Activated naive CD8-positive, alpha-beta T cell treated with anti-CD3 and anti-CD28 coated beads, Interleukin-2, amount 50 U/mL, for 24 hours (primary cell): ENCODE results near the gene TEX35.

Experiments used
- ATAC-seq: fragments of 150-1000 bp; cut with Tn5 transposase; one replicate; pipeline ENCODE4 v1.10.0; 2021
- DNase-seq: peaks from one replicate; pipeline ENCODE4 v3.0.0; 2021
- H3K27ac Mint-ChIP-seq: one replicate; pipeline ENCODE4 v1.8.0; 2021; ENCODE audit warnings: mild to moderate bottlenecking, mixed read lengths
- H3K27me3 Mint-ChIP-seq: one replicate; pipeline ENCODE4 v1.8.0; 2021; ENCODE audit warnings: mixed read lengths
- H3K36me3 Mint-ChIP-seq: one replicate; pipeline ENCODE4 v1.8.0; 2021; ENCODE audit warnings: low read depth, mixed read lengths
- H3K4me1 Mint-ChIP-seq: one replicate; pipeline ENCODE4 v1.8.0; 2021; ENCODE audit warnings: mixed read lengths
- H3K4me3 Mint-ChIP-seq: one replicate; pipeline ENCODE4 v1.8.0; 2021; ENCODE audit warnings: mild to moderate bottlenecking, moderate library complexity, mixed read lengths
- H3K9me3 Mint-ChIP-seq: one replicate; pipeline ENCODE4 v1.8.0; 2021; ENCODE audit warnings: mixed read lengths

Gene TEX35

DNA sequence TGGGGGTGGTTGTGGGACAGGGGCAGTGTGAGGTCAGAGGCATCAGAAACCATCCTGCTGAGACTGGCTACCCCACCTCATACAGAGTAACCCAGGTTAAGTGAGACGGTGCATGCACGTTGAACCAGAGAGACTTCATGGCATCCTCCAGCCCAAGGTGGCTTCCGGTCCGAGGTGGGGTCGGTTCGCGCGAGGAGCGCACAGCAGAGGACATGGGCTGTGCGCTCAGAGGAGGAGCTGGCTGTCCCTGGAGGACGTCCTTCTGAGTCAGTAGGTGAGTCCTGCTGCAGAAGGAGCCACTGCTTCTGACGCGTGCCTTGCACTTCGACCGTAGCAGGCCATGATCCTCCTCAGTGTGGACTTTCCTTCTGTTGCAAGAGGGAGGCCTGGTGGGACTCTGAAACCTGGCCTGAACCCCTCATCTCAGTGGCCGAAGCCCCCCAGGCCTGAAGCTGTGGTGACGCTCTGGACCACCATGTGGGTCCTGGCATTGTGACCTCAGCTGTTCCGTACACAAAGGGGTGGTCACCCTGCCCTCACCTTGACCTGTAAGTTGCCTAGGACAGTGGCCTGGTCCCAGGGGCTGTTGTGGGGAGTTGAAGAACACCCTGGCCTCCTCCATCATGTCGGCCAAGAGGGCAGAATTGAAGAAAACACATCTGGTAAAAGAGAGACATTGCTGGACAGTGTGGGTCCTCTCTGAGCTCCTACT lies at the start of gene TEX35:
Gene TEX35 (plus strand): TSS at position 544 of the 712 bp plus-strand sequence. CDS start 80 bp downstream, at position 624.
- no peak within 1 kb of the TSS for H3K27ac Mint-ChIP-seq
- no peaks in the 10 kb centered on the region for H3K9me3 Mint-ChIP-seq
- no peaks in the 10 kb centered on the region for H3K4me1 Mint-ChIP-seq
- H3K36me3 Mint-ChIP-seq, result no peaks in the 10 kb centered on the region
- no peak within 1 kb of the TSS for H3K4me3 Mint-ChIP-seq
- no peak for DNase-seq
- H3K27me3 Mint-ChIP-seq, result no peaks in the 10 kb centered on the region
- ATAC-seq, result no peak

DNA sequence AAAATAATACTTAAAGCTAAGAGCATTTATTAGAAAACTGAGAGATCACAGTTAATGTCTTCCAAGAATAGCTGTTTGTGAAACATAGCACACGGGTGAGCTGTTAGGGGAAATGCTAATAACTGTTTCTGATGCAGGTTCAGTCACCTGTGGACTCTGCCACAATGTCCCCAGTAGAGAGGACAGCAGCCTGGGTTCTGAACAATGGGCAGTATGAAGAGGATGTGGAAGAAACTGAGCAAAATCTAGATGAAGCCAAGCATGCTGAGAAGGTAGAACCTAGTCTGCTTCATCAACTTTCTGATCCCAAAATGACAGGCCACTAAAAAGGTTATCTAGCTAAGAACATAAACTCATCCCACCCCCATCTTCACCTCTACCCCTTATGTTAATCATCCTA lies 48.8 kb upstream of the TEX35 start:
- no peak for ATAC-seq
- Mint-ChIP-seq H3K4me3 (no peak overlapping the region), H3K27ac (no peak overlapping the region), H3K4me1 (no peaks in the 10 kb centered on the region), H3K27me3 (peaks cover 3% of the 10 kb centered on the region), H3K36me3 (no peaks in the 10 kb centered on the region), H3K9me3 (no peaks in the 10 kb centered on the region)
- no peak for DNase-seq

DNA sequence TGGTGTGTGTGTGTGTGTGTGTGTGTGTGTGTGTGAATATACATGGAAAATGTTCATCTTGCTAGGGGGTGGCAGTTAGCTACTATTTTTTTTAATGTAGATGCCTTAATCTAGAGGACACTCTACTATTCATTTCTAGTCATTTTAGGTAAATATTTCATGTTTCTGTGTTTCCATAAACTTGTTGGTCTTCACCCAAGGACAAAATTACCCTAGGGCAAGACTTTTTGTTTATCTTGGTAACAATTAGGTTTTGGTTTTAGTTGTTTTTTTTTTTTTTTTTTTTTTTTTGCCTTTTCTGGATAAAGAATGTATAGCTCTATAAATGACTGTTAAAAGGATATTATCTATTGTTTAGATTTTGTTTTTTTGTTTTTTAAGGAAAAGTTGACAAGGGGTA lies 48.3 kb upstream of the TEX35 start:
- Mint-ChIP-seq H3K27ac (no peak overlapping the region), H3K4me3 (no peak overlapping the region), H3K9me3 (no peaks in the 10 kb centered on the region), H3K36me3 (no peaks in the 10 kb centered on the region), H3K27me3 (peaks cover 3% of the 10 kb centered on the region), H3K4me1 (no peaks in the 10 kb centered on the region)
- no peak for DNase-seq
- ATAC-seq, result no peak

DNA sequence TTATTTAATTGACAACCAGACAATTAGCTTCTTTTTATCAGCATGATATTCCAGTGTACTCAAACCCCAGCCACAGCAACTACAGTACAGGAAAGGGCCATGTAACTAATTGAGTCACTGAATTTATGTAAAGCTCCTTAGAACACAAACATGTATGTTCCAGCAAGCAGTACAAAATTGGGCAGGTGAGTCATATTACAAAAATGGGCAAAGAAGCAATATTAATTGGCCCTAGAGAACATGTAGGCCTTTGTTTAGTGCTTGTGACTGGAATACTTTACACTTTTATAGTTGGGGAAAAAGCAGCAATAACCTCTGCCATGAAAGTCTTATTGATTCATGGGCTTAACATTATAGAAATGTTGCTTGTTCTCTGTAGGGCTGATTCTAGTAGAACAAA lies 47.9 kb upstream of the TEX35 start:
- ATAC-seq, result no peak
- Mint-ChIP-seq H3K27ac (no peak overlapping the region), H3K4me1 (no peaks in the 10 kb centered on the region), H3K9me3 (no peaks in the 10 kb centered on the region), H3K36me3 (no peaks in the 10 kb centered on the region), H3K4me3 (no peak overlapping the region), H3K27me3 (peaks cover under 1% of the 10 kb centered on the region)
- no peak for DNase-seq

DNA sequence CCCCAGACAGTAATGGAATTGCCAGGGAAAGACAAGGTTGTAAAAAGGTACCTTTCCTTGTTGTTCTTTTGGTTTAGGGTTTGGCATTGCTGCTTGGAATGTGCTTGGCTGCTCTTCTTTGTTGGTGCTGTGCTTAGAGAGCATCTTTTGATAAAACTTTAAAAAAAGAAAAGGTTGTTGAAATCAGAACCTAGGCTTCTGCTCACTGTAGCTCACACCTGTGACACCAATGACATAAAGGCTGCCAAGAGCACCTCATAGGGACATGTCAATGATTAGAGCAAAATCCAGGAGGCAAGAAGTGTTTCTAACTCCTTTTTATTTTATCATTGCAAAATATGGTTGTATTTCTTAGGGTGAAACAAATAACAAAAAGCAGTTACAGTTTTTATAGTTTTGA lies 45.1 kb upstream of the TEX35 start:
- Mint-ChIP-seq H3K36me3 (no peaks in the 10 kb centered on the region), H3K4me1 (no peaks in the 10 kb centered on the region), H3K9me3 (no peaks in the 10 kb centered on the region), H3K4me3 (no peak overlapping the region), H3K27ac (no peak overlapping the region), H3K27me3 (peaks cover 5% of the 10 kb centered on the region)
- no peak for ATAC-seq
- DNase-seq, result no peak

DNA sequence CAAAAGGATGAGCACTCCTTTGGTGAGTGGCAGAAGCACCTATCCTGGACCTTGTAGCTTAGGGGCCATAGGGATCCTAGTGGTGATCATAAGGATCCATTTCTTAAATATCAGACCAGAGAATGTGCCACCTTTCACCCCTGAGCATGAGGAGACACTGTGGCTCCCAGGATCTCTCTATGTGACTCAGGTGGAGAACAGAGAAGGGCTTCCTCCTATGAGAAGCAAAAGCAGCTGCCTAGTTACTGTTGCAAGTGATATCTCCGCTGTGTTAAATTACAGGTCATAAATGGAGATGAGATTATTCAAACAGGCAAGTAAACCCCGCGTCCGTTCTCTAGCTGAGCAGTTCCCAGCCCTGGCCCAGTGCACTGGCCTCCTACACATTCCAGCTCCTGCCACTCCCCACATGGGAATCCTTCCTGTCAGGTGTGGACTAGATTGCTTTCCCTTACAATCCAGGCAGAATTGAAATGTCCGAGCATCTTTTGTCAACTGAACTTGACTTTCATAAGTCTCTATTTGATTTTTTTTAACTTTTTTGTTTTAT lies 42.4 kb upstream of the TEX35 start:
- H3K4me1 Mint-ChIP-seq, result no peaks in the 10 kb centered on the region
- H3K27ac Mint-ChIP-seq, result no peak overlapping the region
- H3K4me3 Mint-ChIP-seq, result no peak overlapping the region
- no peaks in the 10 kb centered on the region for H3K36me3 Mint-ChIP-seq
- peaks cover 5% of the 10 kb centered on the region for H3K27me3 Mint-ChIP-seq
- no peak for DNase-seq
- no peaks in the 10 kb centered on the region for H3K9me3 Mint-ChIP-seq
- no peak for ATAC-seq

DNA sequence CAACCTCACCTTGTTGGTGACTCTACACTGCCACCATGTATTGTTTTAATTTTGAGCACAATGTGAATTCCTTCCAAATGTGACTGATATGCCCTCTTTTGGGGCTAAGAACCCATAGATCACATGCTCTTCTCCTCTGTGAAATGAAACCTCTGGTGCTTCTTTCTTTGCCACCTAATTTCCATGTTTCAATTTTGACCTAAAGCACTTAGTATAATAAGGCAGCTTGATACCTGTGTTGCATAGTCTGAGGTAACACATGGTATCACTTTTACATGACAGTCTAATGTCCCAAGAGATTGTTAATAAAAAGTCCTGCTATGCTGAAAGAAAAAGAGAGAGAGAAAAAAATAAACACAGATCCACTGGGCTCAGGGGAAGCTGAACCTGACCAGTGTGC lies 40.4 kb upstream of the TEX35 start:
- H3K4me3 Mint-ChIP-seq, result no peak overlapping the region
- no peaks in the 10 kb centered on the region for H3K4me1 Mint-ChIP-seq
- ATAC-seq (no peak), DNase-seq (no peak)
- H3K9me3 Mint-ChIP-seq, result no peaks in the 10 kb centered on the region
- H3K27ac Mint-ChIP-seq, result no peak overlapping the region
- peaks cover 5% of the 10 kb centered on the region for H3K27me3 Mint-ChIP-seq
- no peaks in the 10 kb centered on the region for H3K36me3 Mint-ChIP-seq

DNA sequence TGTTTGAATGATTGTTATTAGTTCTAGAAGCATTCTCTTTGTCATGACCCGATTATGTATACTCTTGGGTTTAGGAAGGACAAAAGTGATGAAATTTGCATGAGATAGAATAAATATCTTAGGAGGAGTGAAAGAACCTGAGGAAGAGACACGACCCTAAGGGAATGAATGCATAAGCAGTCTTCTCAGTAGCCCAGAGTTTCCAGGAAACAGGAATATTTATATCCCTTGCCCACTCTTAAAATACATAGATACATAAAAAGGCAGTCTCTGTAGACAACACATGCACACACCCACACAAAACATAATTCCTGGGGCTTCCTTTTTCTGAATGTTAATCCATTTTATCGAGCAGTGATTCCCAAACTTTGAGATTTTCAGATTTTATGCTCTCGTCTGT lies 35.5 kb upstream of the TEX35 start:
- Mint-ChIP-seq H3K9me3 (no peaks in the 10 kb centered on the region), H3K36me3 (no peaks in the 10 kb centered on the region), H3K27ac (no peak overlapping the region), H3K4me3 (no peak overlapping the region), H3K4me1 (no peaks in the 10 kb centered on the region), H3K27me3 (peaks cover 6% of the 10 kb centered on the region)
- ATAC-seq, result no peak
- DNase-seq, result no peak

DNA sequence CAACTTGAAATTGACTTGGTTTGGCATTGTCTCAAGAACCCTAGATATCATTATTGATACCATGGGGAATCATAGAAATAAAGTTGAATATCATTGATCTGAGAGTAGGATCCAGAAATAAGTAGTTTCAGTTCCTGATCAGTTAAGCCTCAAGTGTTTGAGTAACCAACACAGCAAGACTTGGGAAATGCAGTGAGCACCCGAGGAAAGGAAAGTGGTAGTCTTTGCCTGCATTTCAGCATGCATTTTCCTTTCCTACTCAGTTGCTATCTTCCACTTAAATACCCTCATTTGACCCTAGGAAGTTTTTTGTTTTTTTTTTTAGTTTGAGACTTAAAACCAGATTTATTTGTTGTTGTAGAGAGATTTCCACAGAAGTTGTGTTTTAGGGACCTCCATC lies 35.1 kb upstream of the TEX35 start:
- ATAC-seq (no peak), DNase-seq (no peak)
- H3K4me1 Mint-ChIP-seq, result no peaks in the 10 kb centered on the region
- no peak overlapping the region for H3K27ac Mint-ChIP-seq
- H3K27me3 Mint-ChIP-seq, result peaks cover 2% of the 10 kb centered on the region
- H3K4me3 Mint-ChIP-seq, result no peak overlapping the region
- no peaks in the 10 kb centered on the region for H3K9me3 Mint-ChIP-seq
- H3K36me3 Mint-ChIP-seq, result no peaks in the 10 kb centered on the region

DNA sequence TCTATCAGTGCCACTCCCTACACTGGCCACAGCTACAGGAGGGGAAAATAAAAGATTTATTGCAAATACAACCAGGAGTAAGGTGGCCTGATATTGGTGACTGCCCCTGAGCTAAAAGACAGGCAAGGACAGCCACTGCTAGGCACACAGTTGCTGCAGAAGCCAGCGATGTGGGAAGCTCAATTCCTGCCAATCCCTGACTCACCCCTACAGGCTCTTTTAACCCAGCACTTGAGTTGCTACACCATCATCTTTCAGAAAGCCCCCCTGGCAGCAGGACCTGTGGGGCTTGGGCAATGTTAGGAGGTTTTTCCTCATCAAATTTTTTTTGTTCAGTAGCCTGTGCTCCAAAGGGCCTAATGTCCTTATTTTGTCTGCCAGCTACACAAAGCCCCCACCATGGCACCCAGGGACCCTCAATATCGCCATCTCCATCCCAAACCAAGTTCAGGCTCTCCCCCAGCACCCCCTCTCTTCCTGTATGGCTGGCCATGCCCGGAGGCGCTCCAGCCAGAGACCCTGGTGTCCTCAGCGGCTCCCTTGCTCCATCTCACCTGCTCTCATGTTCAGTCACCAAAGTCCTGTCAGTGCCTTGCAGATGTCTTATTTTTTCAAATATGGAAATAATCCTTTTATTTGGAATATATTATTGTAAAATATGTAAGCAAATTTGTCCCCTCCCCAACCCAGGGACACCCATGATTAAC lies 29.5 kb upstream of the TEX35 start:
- H3K27ac Mint-ChIP-seq, result no peak overlapping the region
- H3K9me3 Mint-ChIP-seq, result no peaks in the 10 kb centered on the region
- peaks cover 2% of the 10 kb centered on the region for H3K27me3 Mint-ChIP-seq
- peaks cover 5% of the 10 kb centered on the region for H3K4me1 Mint-ChIP-seq
- H3K4me3 Mint-ChIP-seq, result no peak overlapping the region
- H3K36me3 Mint-ChIP-seq, result no peaks in the 10 kb centered on the region
- DNase-seq (no peak), ATAC-seq (no peak)

DNA sequence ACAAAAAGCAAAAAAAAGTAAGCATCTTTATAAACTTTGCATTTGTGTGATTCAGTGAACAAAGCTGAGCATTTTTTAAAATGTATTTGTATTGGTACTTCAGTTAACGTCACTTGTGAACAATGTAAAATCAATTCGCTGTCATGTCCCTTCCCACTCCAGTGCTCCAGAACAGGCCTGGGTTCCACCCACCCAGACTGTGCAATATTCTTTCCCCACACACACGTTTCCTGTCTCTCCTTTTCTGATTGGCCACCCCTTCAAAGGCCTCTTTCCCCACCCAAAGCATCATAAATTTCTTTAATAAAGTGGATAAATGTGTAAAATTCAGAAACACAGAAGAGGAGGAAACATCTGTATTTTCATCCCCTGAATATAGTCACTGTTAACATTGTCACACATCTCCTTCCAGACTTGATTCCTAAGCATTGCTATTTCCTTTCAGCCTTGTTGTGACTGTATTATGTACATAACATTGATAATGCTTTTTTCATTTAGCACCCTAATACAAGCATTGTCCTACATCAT lies 28.1 kb upstream of the TEX35 start:
- H3K27ac Mint-ChIP-seq, result no peak overlapping the region
- H3K4me3 Mint-ChIP-seq, result no peak overlapping the region
- no peaks in the 10 kb centered on the region for H3K36me3 Mint-ChIP-seq
- ATAC-seq (no peak), DNase-seq (no peak)
- no peaks in the 10 kb centered on the region for H3K9me3 Mint-ChIP-seq
- peaks cover 5% of the 10 kb centered on the region for H3K4me1 Mint-ChIP-seq
- H3K27me3 Mint-ChIP-seq, result peaks cover 2% of the 10 kb centered on the region

DNA sequence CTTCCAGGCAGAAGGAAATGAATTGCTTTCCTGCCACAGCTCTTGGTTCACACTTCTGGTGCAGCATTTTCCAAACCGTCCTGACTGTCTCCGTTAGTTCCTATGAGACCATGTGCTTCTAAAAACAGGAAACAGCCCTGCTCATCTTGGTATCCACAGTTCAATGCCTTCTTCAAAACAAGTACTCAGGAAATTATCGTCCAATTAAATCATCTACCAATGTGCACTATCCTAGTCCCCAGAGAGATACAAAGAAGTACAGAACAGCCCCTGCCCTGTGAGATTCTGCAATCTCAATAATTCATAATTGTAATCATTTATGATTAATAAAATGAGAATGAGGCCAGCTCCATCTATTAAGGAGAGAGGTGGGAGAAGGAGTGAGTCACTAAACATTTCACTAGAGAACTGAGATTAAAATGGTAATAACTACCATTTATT lies 27.3 kb upstream of the TEX35 start:
- ATAC-seq (no peak), DNase-seq (no peak)
- Mint-ChIP-seq H3K27me3 (peaks cover 2% of the 10 kb centered on the region), H3K27ac (no peak overlapping the region), H3K36me3 (no peaks in the 10 kb centered on the region), H3K9me3 (no peaks in the 10 kb centered on the region), H3K4me1 (peaks cover 5% of the 10 kb centered on the region), H3K4me3 (no peak overlapping the region)

DNA sequence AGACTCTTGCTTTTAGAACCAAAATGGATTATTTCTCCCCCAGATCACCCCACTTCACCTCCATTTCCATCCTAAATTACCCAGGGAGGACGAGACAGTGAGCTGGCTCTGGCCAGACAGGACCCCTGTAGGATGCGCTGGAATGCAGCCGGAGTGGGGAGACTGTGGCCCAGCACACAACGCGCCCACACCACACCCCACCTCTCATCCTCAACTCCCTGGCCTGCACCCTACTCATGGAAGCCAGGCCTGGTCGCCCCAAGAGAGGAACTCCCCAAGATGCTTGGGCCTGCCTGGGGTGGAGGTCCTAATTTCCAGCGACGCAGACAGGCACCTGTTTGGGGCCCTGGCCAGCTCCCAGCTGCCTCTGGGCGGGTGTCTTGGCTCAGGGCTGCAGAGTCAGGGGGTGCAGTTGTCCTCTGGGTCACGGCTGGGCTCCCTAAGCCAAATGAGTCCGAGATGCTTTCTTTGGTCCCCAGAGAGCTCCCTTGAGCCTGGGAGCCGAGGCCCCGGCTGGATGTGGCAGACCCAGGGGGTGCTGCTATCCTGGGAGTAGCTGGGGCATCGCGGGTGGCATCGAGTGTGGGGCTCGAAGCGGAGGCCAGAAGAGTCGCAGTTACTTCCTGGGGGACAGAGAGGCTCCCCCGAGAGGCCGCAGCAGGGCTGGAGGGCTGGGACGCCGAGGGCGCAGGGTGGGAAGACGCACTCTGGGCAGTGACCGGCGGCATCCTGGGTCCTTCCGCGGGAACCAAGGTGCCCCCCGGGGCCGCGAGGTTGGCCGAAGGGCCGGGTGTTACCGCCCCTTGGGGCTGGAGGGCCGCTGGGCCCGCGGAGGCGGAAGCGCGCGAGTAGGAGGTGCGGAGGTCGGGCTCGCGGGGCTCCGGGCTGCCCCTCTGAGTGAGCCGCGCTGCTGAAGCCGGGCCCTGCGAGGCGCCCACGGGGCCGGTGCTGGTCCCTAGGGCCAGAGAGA lies 26.5 kb upstream of the TEX35 start:
- H3K4me1 Mint-ChIP-seq, result peaks cover 5% of the 10 kb centered on the region
- H3K9me3 Mint-ChIP-seq, result no peaks in the 10 kb centered on the region
- no peaks in the 10 kb centered on the region for H3K36me3 Mint-ChIP-seq
- no peak overlapping the region for H3K4me3 Mint-ChIP-seq
- DNase-seq (no peak), ATAC-seq (no peak)
- no peaks in the 10 kb centered on the region for H3K27me3 Mint-ChIP-seq
- H3K27ac Mint-ChIP-seq, result no peak overlapping the region

DNA sequence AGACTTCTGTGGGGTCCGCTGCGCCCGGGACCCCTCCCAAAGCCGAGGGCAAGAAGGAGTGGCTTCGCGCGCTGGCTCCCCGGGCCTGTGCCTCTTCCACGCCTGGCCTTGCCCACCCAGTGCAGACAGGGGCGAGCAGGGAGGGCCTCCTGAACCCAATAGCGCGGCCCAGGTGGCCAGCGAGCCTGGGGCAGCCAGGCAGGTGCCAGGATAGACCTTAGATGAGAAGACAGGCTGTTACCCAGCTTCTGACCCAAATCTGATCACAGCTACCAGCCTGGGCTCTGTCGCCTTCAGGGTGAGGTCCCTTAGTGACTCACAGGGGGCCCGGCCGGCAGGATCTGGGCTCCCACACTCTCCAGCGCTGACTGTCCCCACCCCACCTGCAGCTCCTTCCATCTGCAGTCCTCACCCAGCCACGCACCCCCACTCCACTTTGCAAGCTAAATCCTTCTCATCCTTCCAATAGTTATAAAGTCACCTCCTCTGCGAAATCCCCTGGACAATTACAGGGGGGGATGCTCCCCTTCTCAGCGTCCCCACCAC lies 25.8 kb upstream of the TEX35 start:
- Mint-ChIP-seq H3K4me3 (no peak overlapping the region), H3K36me3 (no peaks in the 10 kb centered on the region), H3K27ac (no peak overlapping the region), H3K9me3 (no peaks in the 10 kb centered on the region), H3K27me3 (no peaks in the 10 kb centered on the region), H3K4me1 (peaks cover 5% of the 10 kb centered on the region)
- DNase-seq (no peak), ATAC-seq (no peak)
